Measurements from ENCODE around the gene ZNF592. TPM values are rescaled to one million over a fixed set of nuclear protein-coding genes. Genes with fewer than 3 reads are reported as not detected.
A peak's percentile ranks its signal among the peaks of the same experiment; 100 is the strongest.

Gene ZNF592
- total and polyA plus RNA-seq, 2 of the 13 experiments (the other 11 are each of a cell fraction or from before 2014, with no cell fraction given): 8.2 to 9.8 TPM

GRCh38 chr15:84812842-84813241, 64.5 kb downstream of the ZNF592 start (continued):
- TF ChIP-seq ZFAT (CRISPR knock-in tag; conservative IDR thresholded peaks at IDR 0.05) (no peak), JARID2 (CRISPR knock-in tag; IDR thresholded peaks at IDR 0.05; ENCODE audit: insufficient replicate concordance) (no peak), ZFY (CRISPR knock-in tag; IDR thresholded peaks at IDR 0.05) (no peak)

- 79% methylated on average over 1 of the region's 1 CpG for whole genome bisulfite sequencing (ENCODE audit: low lambda C conversion rate)
- peaks cover 34% of the 10 kb centered on the region for H3K4me1 ChIP-seq (ENCODE audit: insufficient read depth, low read length)
- no peak overlapping the region for H3K4me2 ChIP-seq (ENCODE audit: low read depth, low read length)
- H2AFZ ChIP-seq (ENCODE audit: low read length): no peak overlapping the region
- no peak for ATAC-seq
- no peak for FAIRE-seq
- CTCF ChIA-PET (ENCODE audit: low intra/inter-chr PET ratio, low total read pairs): no interaction called here
- H3K9ac ChIP-seq (ENCODE audit: insufficient read depth, low read depth, low read length): no peak overlapping the region
- H3K9me3 ChIP-seq (ENCODE audit: low read length): no peaks in the 10 kb centered on the region
- H3K36me3 ChIP-seq (replicated peaks in 1 of 2; ENCODE audit: control insufficient read depth in 1 of 2, insufficient read depth in 2 of 2, low read length in 2 of 2): no peaks in the 10 kb centered on the region
- no peaks in the 10 kb centered on the region for H4K20me1 ChIP-seq (ENCODE audit: insufficient read depth, low read length)
- no peak overlapping the region for H3K27ac ChIP-seq (ENCODE audit: extremely low read length, insufficient read depth, low read length)
- intact Hi-C loops (cut with micrococcal nuclease; ENCODE audit: unreplicated experiment) (loop anchor here (10.0 kb wide), 2 partner anchors 59 to 159 kb away; partner anchors contain the start of genes NMB and WDR73), in situ Hi-C loops (cut with HindIII; ENCODE audit: extremely low pct_ligation_motif_present, low pct_unique_long_range_greater_than_20kb) (no loop called here)
- H3K4me3 ChIP-seq (replicated peaks in 1 of 3; ENCODE audit: insufficient read depth in 1 of 3, low read depth in 2 of 3, low read length in 3 of 3): no peak overlapping the region
- no peaks in the 10 kb centered on the region for H3K79me2 ChIP-seq (ENCODE audit: insufficient read depth, low read length)
- no peaks in the 10 kb centered on the region for H3K27me3 ChIP-seq (ENCODE audit: control insufficient read depth in 1 of 2, insufficient read depth in 2 of 2, low read length in 2 of 2)
- TF ChIP-seq ZNF558 (CRISPR knock-in tag; IDR thresholded peaks at IDR 0.05; ENCODE audit: borderline replicate concordance) (no peak), KDM1A (CRISPR knock-in tag; IDR thresholded peaks at IDR 0.05) (peak; percentile 42; the same call in 1 of the 2 replicates), ZKSCAN5 (CRISPR knock-in tag; IDR thresholded peaks at IDR 0.05) (no peak), ZNF3 (CRISPR knock-in tag; IDR thresholded peaks at IDR 0.05) (peak; percentile 68; the same call in 1 of the 2 replicates), RBM39 (IDR thresholded peaks at IDR 0.05; ENCODE audit: low read depth, low read length, poor library complexity, severe bottlenecking) (no peak), FOXP4 (CRISPR knock-in tag; IDR thresholded peaks at IDR 0.05) (no peak), SP5 (CRISPR knock-in tag; IDR thresholded peaks at IDR 0.05; ENCODE audit: borderline replicate concordance, low read depth) (no peak), ZNF770 (CRISPR knock-in tag; IDR thresholded peaks at IDR 0.05) (peak; percentile 97), LCORL (IDR thresholded peaks at IDR 0.05) (no peak), LCORL (CRISPR knock-in tag; IDR thresholded peaks at IDR 0.05) (no peak), ATAD3A (CRISPR knock-in tag; IDR thresholded peaks at IDR 0.05) (no peak)
- BruUV-seq (replicated peaks): no TSS peak
- POLR2A ChIA-PET: no interaction called here
- DNase-seq (ENCODE audit: low spot score): no peak
Observed at GRCh38 chr15:84813435-84813834, 65.0 kb downstream of the ZNF592 start.
